Prostate gland (tissue), 2 donors: ENCODE results near the gene ANTXR1. TPM values are rescaled to one million over a fixed set of nuclear protein-coding genes. Genes with fewer than 3 reads are reported as not detected.

Experiments
- DNase-seq: peaks from one replicate; pipeline ENCODE4 v3.0.0-alpha.2; 2019; ENCODE audit warnings: low spot score
- H3K27ac ChIP-seq, 2 donors: fragments of 200-600 bp; sonication (generic); 2 replicates each; pipeline ENCODE4 v1.5.1; 2017 to 2019
- H3K27me3 ChIP-seq: fragments of 200-600 bp; sonication (generic); replicated peaks from 2 replicates; pipeline ENCODE4 v1.5.1; 2019; ENCODE audit not compliant: insufficient read depth
- H3K36me3 ChIP-seq, 2 donors: fragments of 200-600 bp; sonication (generic); 1 replicate in 1 of 2; 2 replicates in 1 of 2; pipeline versions ENCODE4 v1.5.1 to v1.8.1; 2017 to 2019
- H3K4me1 ChIP-seq: fragments of 200-600 bp; sonication (generic); replicated peaks from 2 replicates; pipeline ENCODE4 v1.5.1; 2019
- H3K4me3 ChIP-seq, 2 donors: fragments of 200-600 bp; sonication (generic); 2 replicates each; pipeline ENCODE4 v1.5.1; 2017 to 2019
- H3K9me3 ChIP-seq: fragments of 200-600 bp; sonication (generic); 2 replicates; pipeline ENCODE4 v1.5.1; 2017
- POLR2A ChIP-seq: fragments of 450-650 bp; IDR thresholded peaks from one replicate; pipeline ENCODE4 v1.6.1; 2016; ENCODE audit warnings: antibody characterized with exemption, mild to moderate bottlenecking
- POLR2AphosphoS5 ChIP-seq: sonication (generic); formaldehyde crosslinking; IDR thresholded peaks from one replicate; pipeline ENCODE4 v1.6.1; 2017; ENCODE audit warnings: antibody characterized with exemption
- WGBS: methylation state at CpG from one replicate; pipeline ENCODE4 v1.1.5; 2018; 5-methylcytosine and 5-hydroxymethylcytosine counted together
- intact Hi-C: fragments of 100-400 bp; cut with DNase I; formaldehyde crosslinking; loops from one replicate; pipeline ENCODE4 v1.14.2; 2022
- total RNA-seq, 2 donors: library from RNA; depleted of rRNA; stranded (reverse); fragments of >200 nt; gene quantifications; one replicate each; pipeline ENCODE4 v1.1.0, GENCODE V29; 2016
- TF ChIP-seq, protein P1 (sequence below), 4 experiments: fragments of 200-600 bp in 2 of 4; fragments of 450-650 bp in 2 of 4; sonication (generic) in 2 of 4; IDR thresholded peaks; 1 replicate in 3 of 4; 2 replicates in 1 of 4; pipeline ENCODE4 v1.5.1; 2016 to 2019; ENCODE audit warnings: antibody characterized with exemption in 4 of 4, mild to moderate bottlenecking in 2 of 4, moderate library complexity in 2 of 4

Gene ANTXR1
- total RNA-seq, 2 donors from 2014 or later = 25.8 to 48.7 TPM

DNA sequence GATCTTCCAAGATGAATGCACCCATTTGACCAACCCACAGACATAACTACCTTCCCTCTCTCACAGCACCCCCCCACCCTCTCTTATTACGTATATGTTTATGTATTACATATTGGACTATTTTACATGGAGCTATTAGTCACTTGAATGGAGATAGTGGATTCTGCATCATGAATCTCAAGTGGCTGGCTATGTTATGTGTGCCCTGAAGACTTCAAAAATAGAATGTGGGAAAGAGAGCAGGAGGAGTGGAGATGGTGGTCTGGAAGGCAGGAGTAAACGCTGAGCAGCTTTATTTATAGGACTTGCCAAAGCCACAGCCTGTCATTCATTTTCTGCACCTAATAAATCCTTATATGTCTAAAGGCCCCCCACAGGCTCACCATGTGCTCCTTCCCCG, 4.9 kb downstream of the ANTXR1 start:
- no peaks in the 10 kb centered on the region for H3K36me3 ChIP-seq
- H3K4me3 ChIP-seq = no peak overlapping the region
- no peaks in the 10 kb centered on the region for H3K9me3 ChIP-seq
- H3K4me1 ChIP-seq = no peaks in the 10 kb centered on the region
- DNase-seq = no peak
- no peak overlapping the region for H3K27ac ChIP-seq
- TF ChIP-seq, protein P1, sequence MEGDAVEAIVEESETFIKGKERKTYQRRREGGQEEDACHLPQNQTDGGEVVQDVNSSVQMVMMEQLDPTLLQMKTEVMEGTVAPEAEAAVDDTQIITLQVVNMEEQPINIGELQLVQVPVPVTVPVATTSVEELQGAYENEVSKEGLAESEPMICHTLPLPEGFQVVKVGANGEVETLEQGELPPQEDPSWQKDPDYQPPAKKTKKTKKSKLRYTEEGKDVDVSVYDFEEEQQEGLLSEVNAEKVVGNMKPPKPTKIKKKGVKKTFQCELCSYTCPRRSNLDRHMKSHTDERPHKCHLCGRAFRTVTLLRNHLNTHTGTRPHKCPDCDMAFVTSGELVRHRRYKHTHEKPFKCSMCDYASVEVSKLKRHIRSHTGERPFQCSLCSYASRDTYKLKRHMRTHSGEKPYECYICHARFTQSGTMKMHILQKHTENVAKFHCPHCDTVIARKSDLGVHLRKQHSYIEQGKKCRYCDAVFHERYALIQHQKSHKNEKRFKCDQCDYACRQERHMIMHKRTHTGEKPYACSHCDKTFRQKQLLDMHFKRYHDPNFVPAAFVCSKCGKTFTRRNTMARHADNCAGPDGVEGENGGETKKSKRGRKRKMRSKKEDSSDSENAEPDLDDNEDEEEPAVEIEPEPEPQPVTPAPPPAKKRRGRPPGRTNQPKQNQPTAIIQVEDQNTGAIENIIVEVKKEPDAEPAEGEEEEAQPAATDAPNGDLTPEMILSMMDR (IDR thresholded peaks at IDR 0.05) = no peak
- TF ChIP-seq POLR2A (no peak), POLR2AphosphoS5 (no peak)
- WGBS = 66% methylated on average over 3 of the region's 3 CpGs
- intact Hi-C loops = loop anchor here (10.0 kb wide), 5 partner anchors 73 to 697 kb away; partner anchors contain the start of gene AAK1
- no peaks in the 10 kb centered on the region for H3K27me3 ChIP-seq

DNA sequence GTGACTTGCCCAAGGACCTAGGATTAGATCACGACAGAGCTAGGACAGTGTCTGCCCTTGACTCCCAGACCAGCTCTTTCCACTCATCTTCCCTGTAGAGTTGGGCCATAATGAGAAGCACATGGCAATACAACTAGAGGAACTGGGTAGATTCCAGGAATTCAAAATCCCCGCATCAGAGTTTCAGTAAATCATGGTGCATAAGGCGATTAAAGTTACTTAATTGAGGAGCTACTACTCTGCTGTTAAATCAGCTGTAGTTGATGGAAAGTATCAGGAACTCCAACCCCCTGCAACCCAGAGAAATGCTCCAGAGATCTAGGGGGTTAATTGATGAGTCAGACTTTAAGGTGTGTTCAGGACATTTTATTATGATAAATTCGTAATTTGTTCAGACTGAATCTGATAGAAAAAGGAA, 5.7 kb downstream of the ANTXR1 start:
- H3K4me1 ChIP-seq = no peaks in the 10 kb centered on the region
- H3K4me3 ChIP-seq = no peak overlapping the region
- H3K9me3 ChIP-seq = no peaks in the 10 kb centered on the region
- DNase-seq = no peak
- WGBS = 81% methylated on average over 4 of the region's 4 CpGs
- no peaks in the 10 kb centered on the region for H3K27me3 ChIP-seq
- TF ChIP-seq, protein P1 (IDR thresholded peaks at IDR 0.05) = no peak
- TF ChIP-seq POLR2A = no peak
- no peak for TF ChIP-seq POLR2AphosphoS5
- H3K36me3 ChIP-seq = no peaks in the 10 kb centered on the region
- intact Hi-C loops = loop anchor here (10.0 kb wide), 5 partner anchors 74 to 696 kb away; partner anchors contain the start of gene AAK1
- no peak overlapping the region for H3K27ac ChIP-seq

DNA sequence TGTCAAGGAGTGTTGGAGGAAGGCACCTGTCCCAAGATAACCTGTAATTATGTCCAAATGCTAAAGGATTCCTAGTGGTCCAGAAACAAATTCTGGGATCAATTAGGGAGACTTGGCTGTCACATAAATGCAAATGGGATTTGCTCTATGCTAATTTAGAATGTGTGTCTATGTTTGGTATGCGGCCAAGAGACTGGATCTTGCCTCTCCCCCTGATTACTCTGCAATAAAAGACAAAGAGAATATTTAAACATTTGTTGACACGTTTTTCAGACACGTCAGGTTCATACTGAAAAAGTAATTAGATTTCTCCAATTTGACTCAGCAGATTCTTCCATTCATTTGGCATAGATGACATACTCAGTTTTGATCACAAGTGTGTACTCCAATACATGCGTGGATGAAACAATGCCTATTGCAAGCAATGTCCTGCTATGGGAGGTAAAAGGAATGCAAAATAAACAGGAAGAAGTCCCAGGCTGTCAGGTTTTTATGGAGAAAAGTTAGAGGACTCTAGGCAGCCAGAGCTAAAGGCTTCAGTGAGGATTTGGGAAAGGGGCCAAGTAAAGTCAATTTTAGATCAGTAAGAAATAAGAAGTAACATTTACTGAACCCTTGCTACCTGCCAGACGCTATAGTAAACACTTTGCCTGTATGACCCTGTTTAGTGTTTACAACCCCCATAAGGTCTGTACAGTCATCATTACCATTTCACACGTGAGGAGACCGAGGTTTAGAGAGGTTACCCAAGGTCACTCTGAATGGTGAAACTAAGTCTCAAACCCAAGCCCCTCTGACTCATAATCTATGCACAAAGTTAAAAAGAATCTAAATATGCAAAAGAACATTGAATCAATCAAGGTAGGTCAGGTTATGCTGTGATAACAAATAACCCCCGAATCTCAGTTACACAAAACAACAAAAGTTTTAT, 7.8 kb downstream of the ANTXR1 start:
- 54% methylated on average over 8 of the region's 8 CpGs for WGBS
- TF ChIP-seq POLR2AphosphoS5 (no peak), POLR2A (no peak)
- TF ChIP-seq, protein P1 (IDR thresholded peaks at IDR 0.05) = no peak
- no peaks in the 10 kb centered on the region for H3K9me3 ChIP-seq
- H3K4me1 ChIP-seq = no peaks in the 10 kb centered on the region
- H3K27me3 ChIP-seq = no peaks in the 10 kb centered on the region
- no peak overlapping the region for H3K4me3 ChIP-seq
- DNase-seq = no peak
- intact Hi-C loops = no loop called here
- H3K27ac ChIP-seq = no peak overlapping the region
- H3K36me3 ChIP-seq = no peaks in the 10 kb centered on the region

DNA sequence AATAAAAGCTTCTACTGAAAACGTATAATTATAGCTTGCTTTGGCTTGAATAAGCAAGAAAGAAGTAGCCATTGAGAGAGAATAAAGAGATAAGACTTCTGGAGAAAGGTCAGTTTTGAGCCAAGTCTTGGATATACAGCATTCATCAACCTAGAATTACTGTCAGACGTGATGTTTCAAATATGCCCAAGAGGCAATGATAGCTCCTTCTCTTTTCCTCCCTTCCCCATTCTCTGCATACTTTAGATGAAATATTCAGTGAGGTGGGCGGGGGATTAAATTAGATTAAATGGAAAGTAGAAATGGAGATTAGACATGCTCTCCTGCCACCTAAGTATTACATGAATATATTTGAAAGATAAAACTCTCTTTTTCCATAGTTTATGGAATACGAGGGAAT, 8.7 kb downstream of the ANTXR1 start:
- H3K4me3 ChIP-seq = no peak overlapping the region
- no peak overlapping the region for H3K27ac ChIP-seq
- WGBS = 90% methylated on average over 4 of the region's 4 CpGs

More for the DNA sequence above, 8.7 kb downstream of the ANTXR1 start:
- TF ChIP-seq, protein P1 (IDR thresholded peaks at IDR 0.05) = no peak
- TF ChIP-seq POLR2AphosphoS5 = no peak
- TF ChIP-seq POLR2A = no peak
- no peak for DNase-seq
- no peaks in the 10 kb centered on the region for H3K4me1 ChIP-seq
- H3K36me3 ChIP-seq = no peaks in the 10 kb centered on the region
- intact Hi-C loops = no loop called here
- H3K27me3 ChIP-seq = no peaks in the 10 kb centered on the region
- H3K9me3 ChIP-seq = no peaks in the 10 kb centered on the region
